ENCODE results near the gene MLX. TPM values are rescaled to one million over a fixed set of nuclear protein-coding genes. Genes with fewer than 3 reads are reported as not detected.

The MLX gene
- total RNA-seq, 1 donor from 2014 or later = 59.7 TPM

DNA sequence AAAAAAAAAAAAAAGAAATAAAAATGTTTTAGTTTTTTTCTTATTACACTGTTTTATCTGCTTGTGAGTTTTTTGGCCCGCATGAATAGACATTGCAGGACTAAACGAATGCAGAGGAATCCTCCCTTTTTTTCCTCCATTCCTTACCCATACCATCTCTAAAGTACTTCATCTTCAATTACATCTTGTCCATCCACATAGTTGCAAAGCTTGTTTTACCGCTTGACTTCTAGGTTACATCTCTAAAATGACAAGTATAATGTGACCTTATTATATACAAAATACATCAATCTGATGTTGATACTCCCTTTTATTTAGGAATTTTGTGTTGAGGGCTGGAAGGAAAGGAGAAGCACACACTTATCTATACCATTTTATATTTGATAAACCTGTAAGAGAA is 29.5 kb downstream of the MLX start:
- DNase-seq = no peak
- H3K4me3 Mint-ChIP-seq = no peak overlapping the region
- intact Hi-C loops (cut with micrococcal nuclease) = no loop called here
- no peak overlapping the region for H3K27ac Mint-ChIP-seq
- ChIA-PET POLR2A (interaction anchor here (1.6 kb wide), 1 partner anchor 13 kb away, joined by 5 read pairs; the partner anchor contains the start of genes RETREG3 and TUBG1), CTCF (no interaction called here)
- no peaks in the 10 kb centered on the region for H3K27me3 Mint-ChIP-seq
- peaks cover 36% of the 10 kb centered on the region for H3K36me3 Mint-ChIP-seq (ENCODE audit: low read depth)
- H3K9me3 Mint-ChIP-seq = no peaks in the 10 kb centered on the region
- TF ChIP-seq, protein P1, sequence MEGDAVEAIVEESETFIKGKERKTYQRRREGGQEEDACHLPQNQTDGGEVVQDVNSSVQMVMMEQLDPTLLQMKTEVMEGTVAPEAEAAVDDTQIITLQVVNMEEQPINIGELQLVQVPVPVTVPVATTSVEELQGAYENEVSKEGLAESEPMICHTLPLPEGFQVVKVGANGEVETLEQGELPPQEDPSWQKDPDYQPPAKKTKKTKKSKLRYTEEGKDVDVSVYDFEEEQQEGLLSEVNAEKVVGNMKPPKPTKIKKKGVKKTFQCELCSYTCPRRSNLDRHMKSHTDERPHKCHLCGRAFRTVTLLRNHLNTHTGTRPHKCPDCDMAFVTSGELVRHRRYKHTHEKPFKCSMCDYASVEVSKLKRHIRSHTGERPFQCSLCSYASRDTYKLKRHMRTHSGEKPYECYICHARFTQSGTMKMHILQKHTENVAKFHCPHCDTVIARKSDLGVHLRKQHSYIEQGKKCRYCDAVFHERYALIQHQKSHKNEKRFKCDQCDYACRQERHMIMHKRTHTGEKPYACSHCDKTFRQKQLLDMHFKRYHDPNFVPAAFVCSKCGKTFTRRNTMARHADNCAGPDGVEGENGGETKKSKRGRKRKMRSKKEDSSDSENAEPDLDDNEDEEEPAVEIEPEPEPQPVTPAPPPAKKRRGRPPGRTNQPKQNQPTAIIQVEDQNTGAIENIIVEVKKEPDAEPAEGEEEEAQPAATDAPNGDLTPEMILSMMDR (IDR thresholded peaks at IDR 0.05) = no peak
- ATAC-seq (ENCODE audit: low read depth) = no peak
- peaks cover 12% of the 10 kb centered on the region for H3K4me1 Mint-ChIP-seq

DNA sequence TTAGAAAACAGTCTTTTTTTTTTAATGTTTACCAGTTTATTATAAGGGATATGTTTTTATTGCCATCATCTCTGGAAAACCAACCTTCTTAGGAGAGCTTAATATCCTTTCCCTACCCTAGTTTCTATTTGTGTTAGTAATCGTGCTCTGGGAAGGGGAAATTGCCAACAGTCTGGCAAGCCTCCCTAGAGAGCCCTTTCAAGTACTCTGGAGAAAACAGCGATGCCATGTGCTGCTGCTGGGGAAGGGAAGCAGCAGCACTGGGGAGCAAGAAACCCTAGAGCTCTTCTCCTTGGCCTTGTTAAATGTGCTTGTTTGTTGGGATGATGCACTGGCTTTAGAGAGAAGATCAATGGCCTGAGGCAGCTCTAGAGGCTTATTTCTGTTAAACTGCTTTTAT is 32.0 kb downstream of the MLX start:
- H3K4me3 Mint-ChIP-seq = no peak overlapping the region
- intact Hi-C loops (cut with micrococcal nuclease) = no loop called here
- ChIA-PET POLR2A (interaction anchor here (2.7 kb wide), 1 partner anchor 10 kb away, joined by 18 read pairs; the partner anchor contains the start of genes RETREG3 and TUBG1), CTCF (interaction anchor here (0.6 to 2.0 kb wide), 2 partner anchors 20 to 81 kb away, joined by 3 to 5 read pairs; no protein-coding TSS in a partner anchor)
- no peaks in the 10 kb centered on the region for H3K27me3 Mint-ChIP-seq
- H3K4me1 Mint-ChIP-seq = peaks cover 26% of the 10 kb centered on the region
- TF ChIP-seq, protein P1 (IDR thresholded peaks at IDR 0.05) = no peak
- peaks cover 32% of the 10 kb centered on the region for H3K36me3 Mint-ChIP-seq (ENCODE audit: low read depth)
- no peak for ATAC-seq (ENCODE audit: low read depth)
- DNase-seq = no peak
- no peak overlapping the region for H3K27ac Mint-ChIP-seq
- no peaks in the 10 kb centered on the region for H3K9me3 Mint-ChIP-seq

DNA sequence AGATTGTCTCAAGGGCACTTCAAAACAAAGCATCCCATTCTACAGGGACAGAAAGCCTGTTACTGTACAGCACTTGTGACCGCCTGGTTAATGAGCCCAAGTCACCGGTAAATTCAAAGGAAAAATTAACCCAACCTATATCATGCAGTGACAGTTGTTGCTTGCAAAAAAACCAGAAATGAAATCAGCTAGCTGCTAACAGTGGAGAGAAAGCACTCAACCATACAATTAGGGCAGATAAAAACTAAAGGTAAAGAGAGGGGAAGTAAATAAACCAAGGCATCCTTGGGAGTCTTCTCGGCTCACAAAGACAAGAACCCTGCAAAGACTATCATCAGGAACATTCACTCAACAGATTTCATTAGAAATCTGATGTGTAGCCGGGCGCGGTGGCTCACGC is 36.4 kb downstream of the MLX start:
- peak; percentile 75 for ATAC-seq (ENCODE audit: low read depth)

DNA sequence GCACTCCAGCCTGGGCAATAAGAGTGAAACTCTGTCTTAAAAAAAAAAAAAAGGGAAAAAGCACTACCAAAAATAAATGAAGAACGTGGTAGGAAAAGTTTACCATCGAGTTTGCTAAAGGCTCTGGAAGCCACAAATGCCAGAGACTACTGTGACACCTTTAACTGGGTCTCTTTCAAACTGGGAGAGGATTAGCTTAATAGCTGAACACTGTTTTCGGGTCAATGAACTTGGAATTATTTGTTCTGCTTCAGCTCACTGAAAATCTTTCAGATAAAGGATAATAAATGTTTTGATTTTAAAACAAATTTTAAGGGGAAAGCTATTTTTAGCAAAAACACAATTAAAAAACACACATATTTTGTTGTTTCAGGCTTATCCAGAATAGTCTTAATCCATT is 40.9 kb downstream of the MLX start:
- no peaks in the 10 kb centered on the region for H3K9me3 Mint-ChIP-seq
- peak overlapping the region; percentile 100 for H3K4me3 Mint-ChIP-seq
- no peaks in the 10 kb centered on the region for H3K27me3 Mint-ChIP-seq
- DNase-seq = no peak
- intact Hi-C loops (cut with micrococcal nuclease) = loop anchor here (5.0 kb wide), 1 partner anchor 50 kb away; the partner anchor contains the start of gene TUBG2
- peaks cover 33% of the 10 kb centered on the region for H3K36me3 Mint-ChIP-seq (ENCODE audit: low read depth)
- CTCF ChIA-PET = interaction anchor here (1.0 to 2.7 kb wide), 6 partner anchors 29 to 156 kb away, joined by 3 to 32 read pairs (median 5); partner anchors contain the start of gene PSMC3IP
- no peak for ATAC-seq (ENCODE audit: low read depth)
- H3K4me1 Mint-ChIP-seq = peaks cover 60% of the 10 kb centered on the region
- POLR2A ChIA-PET = interaction anchor here (0.7 to 3.3 kb wide), 13 partner anchors 8 to 781 kb away, joined by 3 to 43 read pairs (median 7); partner anchors contain the start of genes NAGLU, PLEKHH3, PSMC3IP and RPL27
- TF ChIP-seq, protein P1 (IDR thresholded peaks at IDR 0.05) = no peak
- no peak overlapping the region for H3K27ac Mint-ChIP-seq

More for the DNA sequence above, 36.4 kb downstream of the MLX start:
- no peaks in the 10 kb centered on the region for H3K27me3 Mint-ChIP-seq
- ChIA-PET CTCF (no interaction called here), POLR2A (interaction anchor here (1.9 kb wide), 1 partner anchor 25 kb away, joined by 5 read pairs; no protein-coding TSS in a partner anchor)
- no peak for DNase-seq
- peak overlapping the region; percentile 54 for H3K27ac Mint-ChIP-seq
- H3K4me3 Mint-ChIP-seq = no peak overlapping the region
- peaks cover 30% of the 10 kb centered on the region for H3K36me3 Mint-ChIP-seq (ENCODE audit: low read depth)
- intact Hi-C loops (cut with micrococcal nuclease) = no loop called here
- peaks cover 66% of the 10 kb centered on the region for H3K4me1 Mint-ChIP-seq
- H3K9me3 Mint-ChIP-seq = no peaks in the 10 kb centered on the region
- TF ChIP-seq, protein P1 (IDR thresholded peaks at IDR 0.05) = no peak
